HG03558 (cell line): Measurements from ENCODE around the gene WDR38.

ENCODE experiments used
- ATAC-seq: cut with Tn5 transposase; IDR thresholded peaks from one replicate; pipeline ENCODE4 v1.9.1; 2021; ENCODE audit warnings: moderate number of reproducible peaks; ENCODE audit not compliant: unreplicated experiment; ENCODE audit errors: extremely low read depth

Gene WDR38

GRCh38 chr9:124852829-124853531 lies at the start of gene WDR38:
Gene WDR38, plus strand, starts transcription at chr9:124853460. Its CDS starts 72 bp downstream, at chr9:124853532.
- no peak for ATAC-seq

GRCh38 chr9:124803911-124804310 lies 49.3 kb upstream of the WDR38 start:
- ATAC-seq, result no peak

GRCh38 chr9:124805186-124805585 lies 48.1 kb upstream of the WDR38 start:
- ATAC-seq, result no peak

- no peak for ATAC-seq
These were observed 44.9 kb upstream of the WDR38 start for GRCh38 chr9:124808246-124808956.

- no peak for ATAC-seq
These were observed 44.0 kb upstream of the WDR38 start for GRCh38 chr9:124809211-124809610.

- ATAC-seq, result no peak
These were observed 43.3 kb upstream of the WDR38 start for GRCh38 chr9:124809741-124810500.

- ATAC-seq, result no peak
These were observed 42.5 kb upstream of the WDR38 start for GRCh38 chr9:124810663-124811355.

GRCh38 chr9:124812441-124812876 lies 40.8 kb upstream of the WDR38 start:
- no peak for ATAC-seq

- ATAC-seq, result no peak
These were observed 40.2 kb upstream of the WDR38 start for GRCh38 chr9:124813041-124813440.

- no peak for ATAC-seq
These were observed 39.6 kb upstream of the WDR38 start for GRCh38 chr9:124813501-124814163.

- no peak for ATAC-seq
These were observed 39.1 kb upstream of the WDR38 start for GRCh38 chr9:124814164-124814535.

- no peak for ATAC-seq
These were observed 37.7 kb upstream of the WDR38 start for GRCh38 chr9:124815601-124816000.

GRCh38 chr9:124818431-124819281 lies 34.6 kb upstream of the WDR38 start:
- no peak for ATAC-seq

- ATAC-seq, result no peak
These were observed 32.3 kb upstream of the WDR38 start for GRCh38 chr9:124820698-124821623.

- no peak for ATAC-seq
These were observed 24.5 kb upstream of the WDR38 start for GRCh38 chr9:124828489-124829333.

GRCh38 chr9:124829334-124829669 lies 24.0 kb upstream of the WDR38 start:
- no peak for ATAC-seq

- no peak for ATAC-seq
These were observed 22.7 kb upstream of the WDR38 start for GRCh38 chr9:124830593-124830992.
